IMR-90 (cell line): ENCODE data around the gene ATP5MK.
"Not testable (repeated sequence)": the region's sequence is repeated elsewhere in the genome, so short reads cannot be mapped to it uniquely, and the experiment has no call there.

Experiments
- BHLHE40 ChIP-seq: fragments of 150-350 bp; IDR thresholded peaks from 2 replicates; pipeline ENCODE4 v1.6.1; 2016; ENCODE audit warnings: mild to moderate bottlenecking, low read depth, low read length
- CEBPB ChIP-seq: IDR thresholded peaks from 2 replicates; pipeline ENCODE4 v1.6.1; 2012; ENCODE audit warnings: low read depth, low read length, improper control_type of control experiment
- CTCF ChIP-seq: conservative IDR thresholded peaks from 2 replicates; pipeline ENCODE4 v1.5.1; 2012; ENCODE audit warnings: mild to moderate bottlenecking, low read depth, low read length, improper control_type of control experiment
- MAFK ChIP-seq: IDR thresholded peaks from 2 replicates; pipeline ENCODE4 v1.6.1; 2012; ENCODE audit warnings: low read depth, low read length, improper control_type of control experiment
- NFE2L2 ChIP-seq: fragments of 150-350 bp; IDR thresholded peaks from 2 replicates; pipeline ENCODE4 v1.6.1; 2016; ENCODE audit warnings: low read depth, mild to moderate bottlenecking, low read length
- POLR2A ChIP-seq: IDR thresholded peaks from 2 replicates; pipeline ENCODE4 v1.6.1; 2012; ENCODE audit warnings: mild to moderate bottlenecking, low read depth, low read length
- RAD21 ChIP-seq: IDR thresholded peaks from 2 replicates; pipeline ENCODE4 v1.6.1; 2012; ENCODE audit warnings: low read length, improper control_type of control experiment
- RCOR1 ChIP-seq: IDR thresholded peaks from 2 replicates; pipeline ENCODE4 v1.6.1; 2012; ENCODE audit warnings: mild to moderate bottlenecking, low read length, improper control_type of control experiment; ENCODE audit not compliant: insufficient replicate concordance
- RFX5 ChIP-seq: IDR thresholded peaks from 2 replicates; pipeline ENCODE4 v1.8.0; 2012; ENCODE audit warnings: low read depth, mild to moderate bottlenecking, low read length, moderate library complexity

GRCh38 chr10:103359493-103359892 lies 36.8 kb downstream of the ATP5MK start:
- TF ChIP-seq CTCF, POLR2A, RCOR1, NFE2L2, BHLHE40, RFX5, CEBPB, MAFK, RAD21: not testable (repeated sequence)
